Left lung (tissue), 14 donors: ENCODE data around the gene COA3. TPM values are rescaled to one million over a fixed set of nuclear protein-coding genes. Genes with fewer than 3 reads are reported as not detected.

Experiments used
- ATAC-seq: fragments of 200-7000 bp; cut with Tn5 transposase; one replicate; pipeline ENCODE4 v1.9.1; 2020; ENCODE audit warnings: moderate library complexity
- DNase-seq, 4 donors: peaks; one replicate each; pipeline ENCODE4 v3.0.0-alpha.2; 2013 to 2020
- H3K27ac ChIP-seq, 2 donors: fragments of 200-600 bp; sonication (generic) in 1 of 2; one replicate each; pipeline versions ENCODE4 v1.5.0 to v1.8.0; 2020 to 2021
- H3K27me3 ChIP-seq, 2 donors: fragments of 200-600 bp; sonication (generic) in 1 of 2; one replicate each; pipeline versions ENCODE4 v1.5.0 to v1.8.0; 2020 to 2021
- H3K36me3 ChIP-seq, 2 donors: fragments of 200-600 bp; sonication (generic) in 1 of 2; one replicate each; pipeline versions ENCODE4 v1.5.0 to v1.8.0; 2020 to 2021
- H3K4me1 ChIP-seq, 2 donors: fragments of 200-600 bp; one replicate each; pipeline ENCODE4 v1.8.0; 2021
- H3K4me3 ChIP-seq, 2 donors: fragments of 200-600 bp; sonication (generic) in 1 of 2; one replicate each; pipeline versions ENCODE4 v1.5.0 to v1.8.0; 2020 to 2021; ENCODE audit warnings: mild to moderate bottlenecking in 1 of 2
- H3K9me3 ChIP-seq, 2 donors: fragments of 200-600 bp; sonication (generic) in 1 of 2; one replicate each; pipeline versions ENCODE4 v1.5.0 to v1.8.0; 2020 to 2021
- intact Hi-C, 2 donors: fragments of 100-400 bp; cut with DNase I; formaldehyde crosslinking; loops; one replicate each; pipeline versions ENCODE4 v1.11.2 to v1.14.2; 2022
- long read RNA-seq, 12 donors: library from polyadenylated mRNA in 2 of 12; unstranded in 2 of 12; transcript quantifications; one replicate each; pipeline ENCODE4 v2.0.0 and lab custom pipeline, GENCODE V29; 2019 to 2026
- polyA plus RNA-seq, 6 donors: library from polyadenylated mRNA; unstranded; fragments of 120-200 nt; gene quantifications; one replicate each; pipeline ENCODE4 v1.2.1, GENCODE V29; 2013; ENCODE audit not compliant: insufficient read length in 6 of 6
- total RNA-seq, 2 donors: library from RNA; stranded (reverse); fragmentation: NEBNext Ultra II Directional; extraction: Animal tissue kit (Norgen Biotek cat#: 25700); gene quantifications; one replicate each; pipeline ENCODE4 v1.2.1, GENCODE V29; 2021
- TF ChIP-seq, protein P1 (sequence below), 2 donors: fragments of 200-600 bp; sonication (generic) in 1 of 2; IDR thresholded peaks; one replicate each; pipeline versions ENCODE4 v1.5.0 to v1.8.0; 2021; ENCODE audit warnings: antibody characterized with exemption in 2 of 2
- donor health status: DM: no; HTN: yes; CAD: no.
- donor health status: DM: no; HTN: no; CAD: no.

Gene COA3, protein sequence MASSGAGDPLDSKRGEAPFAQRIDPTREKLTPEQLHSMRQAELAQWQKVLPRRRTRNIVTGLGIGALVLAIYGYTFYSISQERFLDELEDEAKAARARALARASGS
- total RNA-seq, result 10 to 100 TPM; 59.1 to 83.1 TPM
- polyA plus RNA-seq, result 10 to 100 TPM; 87.2 to 96.2 (median 91.4) TPM
- long read RNA-seq, donor 1, transcript COA3-201 (2 exons, 771 nt), result major isoform, 110 of 110 reads
- long read RNA-seq, donor 1, partial matches to known transcripts, result 0 of 110 reads
- long read RNA-seq, donor 1, other reads (novel, unspliced or antisense), result 0 of 110 reads
- long read RNA-seq, donor 2, transcript COA3-201 (2 exons, 771 nt), result major isoform, 81 of 81 reads
- long read RNA-seq, donor 2, partial matches to known transcripts, result 0 of 81 reads
- long read RNA-seq, donor 2, other reads (novel, unspliced or antisense), result 0 of 81 reads
- long read RNA-seq, donor 3, transcript COA3-201 (2 exons, 771 nt), result major isoform, 85 of 85 reads
- long read RNA-seq, donor 3, partial matches to known transcripts, result 0 of 85 reads
- long read RNA-seq, donor 3, other reads (novel, unspliced or antisense), result 0 of 85 reads
- long read RNA-seq, donor 4, transcript COA3-201 (2 exons, 771 nt), result major isoform, 104 of 104 reads
- long read RNA-seq, donor 4, partial matches to known transcripts, result 0 of 104 reads
- long read RNA-seq, donor 4, other reads (novel, unspliced or antisense), result 0 of 104 reads
- long read RNA-seq, donor 5, transcript COA3-201 (2 exons, 771 nt), result major isoform, 73 of 88 reads
- long read RNA-seq, donor 5, partial matches to known transcripts, result 15 of 88 reads
- long read RNA-seq, donor 5, other reads (novel, unspliced or antisense), result 0 of 88 reads
- long read RNA-seq, donor 6, transcript COA3-201 (2 exons, 771 nt), result major isoform, 61 of 70 reads
- long read RNA-seq, donor 6, partial matches to known transcripts, result 9 of 70 reads
- long read RNA-seq, donor 6, other reads (novel, unspliced or antisense), result 0 of 70 reads
- long read RNA-seq, donor 7, transcript COA3-201 (2 exons, 771 nt), result major isoform, 48 of 48 reads
- long read RNA-seq, donor 7, partial matches to known transcripts, result 0 of 48 reads
- long read RNA-seq, donor 7, other reads (novel, unspliced or antisense), result 0 of 48 reads
- long read RNA-seq, donor 8, transcript COA3-201 (2 exons, 771 nt), result major isoform, 74 of 74 reads
- long read RNA-seq, donor 8, partial matches to known transcripts, result 0 of 74 reads
- long read RNA-seq, donor 8, other reads (novel, unspliced or antisense), result 0 of 74 reads
- long read RNA-seq, donor 9, partial matches to known transcripts, result 0 of 2 reads
- long read RNA-seq, donor 9, other reads (novel, unspliced or antisense), result 0 of 2 reads
- long read RNA-seq, donor 10, transcript COA3-201 (2 exons, 771 nt), result major isoform, 126 of 126 reads
- long read RNA-seq, donor 10, partial matches to known transcripts, result 0 of 126 reads
- long read RNA-seq, donor 10, other reads (novel, unspliced or antisense), result 0 of 126 reads
- long read RNA-seq, donor 11, result 0 reads
- long read RNA-seq, donor 12, transcript COA3-201 (2 exons, 771 nt), result major isoform, 63 of 63 reads
- long read RNA-seq, donor 12, partial matches to known transcripts, result 0 of 63 reads
- long read RNA-seq, donor 12, other reads (novel, unspliced or antisense), result 0 of 63 reads

DNA sequence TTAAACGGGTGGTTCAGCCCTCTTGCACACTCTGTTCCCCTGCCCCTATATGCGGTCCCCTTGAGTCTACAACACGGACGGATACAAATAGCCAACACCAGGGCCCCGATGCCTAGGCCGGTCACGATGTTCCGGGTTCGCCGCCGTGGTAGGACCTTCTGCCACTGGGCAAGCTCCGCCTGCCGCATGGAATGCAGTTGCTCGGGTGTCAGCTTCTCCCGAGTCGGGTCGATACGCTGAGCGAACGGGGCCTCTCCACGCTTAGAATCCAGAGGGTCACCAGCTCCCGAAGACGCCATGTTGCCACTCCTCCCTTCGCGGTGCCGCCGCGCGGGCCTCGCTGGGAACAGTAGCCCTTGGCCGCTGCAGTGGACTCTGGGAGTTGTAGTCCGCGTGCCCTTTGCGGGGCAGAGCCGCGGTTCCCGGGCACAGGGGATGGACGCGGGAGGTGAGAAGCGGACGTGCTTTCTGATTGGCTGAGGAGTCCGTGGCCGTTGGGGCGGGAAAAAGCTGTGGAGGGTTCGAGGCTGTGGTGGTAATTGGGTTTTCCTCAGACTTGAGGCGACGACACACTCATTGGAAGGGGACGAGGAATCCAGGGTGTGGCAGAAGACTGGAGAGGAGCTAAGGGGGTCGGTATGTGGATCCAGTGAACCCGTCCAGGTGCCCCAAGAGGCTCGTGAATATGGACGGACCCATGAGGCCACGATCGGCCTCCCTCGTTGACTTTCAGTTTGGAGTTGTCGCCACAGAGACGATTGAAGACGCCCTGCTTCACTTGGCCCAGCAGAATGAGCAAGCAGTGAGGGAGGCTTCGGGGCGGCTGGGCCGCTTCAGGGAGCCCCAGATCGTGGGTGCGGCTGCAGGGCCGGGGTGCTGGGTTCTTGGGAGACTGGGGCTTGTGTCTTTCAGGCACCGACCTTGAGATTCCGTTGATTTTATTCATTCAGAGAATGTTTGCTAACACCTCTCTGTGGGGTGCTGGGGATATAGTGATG is at the start of gene COA3, which contains the start of gene CNTD1:
COA3 (minus strand) TSS at position 322 of the 998 bp plus-strand sequence; CDS start at position 299, 23 bp downstream.
CNTD1 (plus strand) TSS at position 479 of the 998 bp plus-strand sequence; CDS start at position 686, 207 bp downstream.
- TF ChIP-seq, protein P1, sequence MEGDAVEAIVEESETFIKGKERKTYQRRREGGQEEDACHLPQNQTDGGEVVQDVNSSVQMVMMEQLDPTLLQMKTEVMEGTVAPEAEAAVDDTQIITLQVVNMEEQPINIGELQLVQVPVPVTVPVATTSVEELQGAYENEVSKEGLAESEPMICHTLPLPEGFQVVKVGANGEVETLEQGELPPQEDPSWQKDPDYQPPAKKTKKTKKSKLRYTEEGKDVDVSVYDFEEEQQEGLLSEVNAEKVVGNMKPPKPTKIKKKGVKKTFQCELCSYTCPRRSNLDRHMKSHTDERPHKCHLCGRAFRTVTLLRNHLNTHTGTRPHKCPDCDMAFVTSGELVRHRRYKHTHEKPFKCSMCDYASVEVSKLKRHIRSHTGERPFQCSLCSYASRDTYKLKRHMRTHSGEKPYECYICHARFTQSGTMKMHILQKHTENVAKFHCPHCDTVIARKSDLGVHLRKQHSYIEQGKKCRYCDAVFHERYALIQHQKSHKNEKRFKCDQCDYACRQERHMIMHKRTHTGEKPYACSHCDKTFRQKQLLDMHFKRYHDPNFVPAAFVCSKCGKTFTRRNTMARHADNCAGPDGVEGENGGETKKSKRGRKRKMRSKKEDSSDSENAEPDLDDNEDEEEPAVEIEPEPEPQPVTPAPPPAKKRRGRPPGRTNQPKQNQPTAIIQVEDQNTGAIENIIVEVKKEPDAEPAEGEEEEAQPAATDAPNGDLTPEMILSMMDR (IDR thresholded peaks at IDR 0.05), result no peak
- peak; percentile 97 for ATAC-seq
- DNase-seq, result peak; percentile 76 to 96 (median 89)

DNA sequence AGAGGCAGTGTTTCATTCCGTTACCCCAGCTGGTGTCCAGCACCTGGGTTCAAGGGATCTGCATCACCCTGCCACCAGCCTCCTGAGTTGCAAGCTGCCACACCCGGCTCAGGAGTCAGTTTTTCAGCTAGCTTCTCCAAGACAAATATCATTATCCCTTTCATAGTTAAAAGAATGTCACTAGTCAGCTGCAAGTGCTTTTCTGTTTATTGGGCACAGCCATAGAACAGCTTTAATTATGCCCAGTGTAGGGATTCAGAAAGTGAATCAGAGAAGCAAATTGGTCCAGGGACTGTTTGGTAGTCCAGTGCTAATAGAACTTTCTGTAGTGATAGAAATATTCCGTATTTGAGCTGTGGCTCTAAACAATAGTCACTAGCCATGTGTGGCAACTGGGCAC is 49.6 kb upstream of the COA3 start:
- Histone ChIP-seq H3K36me3 (peaks cover 0 to 29% of the 10 kb centered on the region in 2 donors), H3K27me3 (no peaks in the 10 kb centered on the region), H3K9me3 (no peaks in the 10 kb centered on the region), H3K4me1 (peaks cover 0 to 47% of the 10 kb centered on the region in 2 donors), H3K27ac (no peak overlapping the region), H3K4me3 (no peak overlapping the region)
- no peak for DNase-seq
- TF ChIP-seq, protein P1 (IDR thresholded peaks at IDR 0.05), result no peak
- intact Hi-C loops, result loop anchor here (5.0 to 10.0 kb wide), 2 partner anchors 79 to 87 kb away; no protein-coding TSS in a partner anchor
- no peak for ATAC-seq

More for the DNA sequence above, at the start of gene COA3, which contains the start of gene CNTD1:
- Histone ChIP-seq H3K27ac (peak within 1 kb of the TSS; percentile 68 to 70), H3K27me3 (no peaks in the 10 kb centered on the region), H3K36me3 (peaks cover 0 to 7% of the 10 kb centered on the region in 2 donors), H3K4me3 (peak within 1 kb of the TSS; percentile 81 to 82), H3K4me1 (peaks cover 13 to 23% of the 10 kb centered on the region in 2 donors), H3K9me3 (no peaks in the 10 kb centered on the region)
- intact Hi-C loops, result no loop called here

DNA sequence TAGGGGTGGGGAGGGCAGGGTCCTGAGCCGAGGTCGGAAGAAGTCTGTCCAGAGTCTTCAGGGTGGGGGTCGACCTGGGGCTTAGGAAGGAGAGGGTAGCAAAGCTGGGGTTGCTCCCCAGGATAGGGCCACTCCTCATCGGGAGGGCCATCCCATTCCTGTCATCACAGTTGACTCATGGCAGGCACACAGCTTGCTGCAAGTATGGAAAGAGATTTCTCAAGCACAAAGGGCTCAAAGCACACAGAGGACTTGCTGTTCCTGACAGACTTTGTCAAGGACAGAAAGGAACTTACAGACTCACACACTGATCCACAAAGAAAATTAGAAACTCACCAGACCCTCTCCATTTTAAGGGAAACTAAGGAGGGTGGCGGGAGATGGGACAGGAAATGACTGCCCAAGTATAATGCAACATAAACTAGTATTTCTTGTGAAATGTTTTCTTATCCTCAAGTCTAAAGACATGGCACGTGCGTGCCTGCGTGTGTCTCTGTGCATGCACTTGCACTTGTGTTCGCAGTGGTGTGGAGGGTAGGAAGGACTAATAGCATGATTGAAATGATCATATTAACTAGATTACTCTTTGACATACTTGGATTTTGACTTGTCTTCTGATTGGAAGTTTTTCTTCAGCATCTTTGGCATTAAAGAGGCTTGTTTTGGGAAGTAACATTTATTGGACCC is 48.2 kb upstream of the COA3 start:
- Histone ChIP-seq H3K36me3 (peaks cover 0 to 42% of the 10 kb centered on the region in 2 donors), H3K4me3 (no peak overlapping the region), H3K4me1 (peaks cover 0 to 55% of the 10 kb centered on the region in 2 donors), H3K9me3 (no peaks in the 10 kb centered on the region), H3K27me3 (no peaks in the 10 kb centered on the region), H3K27ac (peak overlapping the region in 1 of 2 donors; percentile 59)
- intact Hi-C loops, result loop anchor here (5.0 to 10.0 kb wide), 2 partner anchors 81 to 88 kb away; no protein-coding TSS in a partner anchor
- DNase-seq (no peak), ATAC-seq (peak; percentile 16)
- TF ChIP-seq, protein P1 (IDR thresholded peaks at IDR 0.05), result no peak
